ENCODE results near the gene SCYL1. TPM values are rescaled to one million over a fixed set of nuclear protein-coding genes. Genes with fewer than 3 reads are reported as not detected.
"Not testable (repeated sequence)": the region's sequence is repeated elsewhere in the genome, so short reads cannot be mapped to it uniquely, and the experiment has no call there.

SCYL1 gene
- polyA plus RNA-seq, 1 donor from 2014 or later, result 34.0 TPM

DNA sequence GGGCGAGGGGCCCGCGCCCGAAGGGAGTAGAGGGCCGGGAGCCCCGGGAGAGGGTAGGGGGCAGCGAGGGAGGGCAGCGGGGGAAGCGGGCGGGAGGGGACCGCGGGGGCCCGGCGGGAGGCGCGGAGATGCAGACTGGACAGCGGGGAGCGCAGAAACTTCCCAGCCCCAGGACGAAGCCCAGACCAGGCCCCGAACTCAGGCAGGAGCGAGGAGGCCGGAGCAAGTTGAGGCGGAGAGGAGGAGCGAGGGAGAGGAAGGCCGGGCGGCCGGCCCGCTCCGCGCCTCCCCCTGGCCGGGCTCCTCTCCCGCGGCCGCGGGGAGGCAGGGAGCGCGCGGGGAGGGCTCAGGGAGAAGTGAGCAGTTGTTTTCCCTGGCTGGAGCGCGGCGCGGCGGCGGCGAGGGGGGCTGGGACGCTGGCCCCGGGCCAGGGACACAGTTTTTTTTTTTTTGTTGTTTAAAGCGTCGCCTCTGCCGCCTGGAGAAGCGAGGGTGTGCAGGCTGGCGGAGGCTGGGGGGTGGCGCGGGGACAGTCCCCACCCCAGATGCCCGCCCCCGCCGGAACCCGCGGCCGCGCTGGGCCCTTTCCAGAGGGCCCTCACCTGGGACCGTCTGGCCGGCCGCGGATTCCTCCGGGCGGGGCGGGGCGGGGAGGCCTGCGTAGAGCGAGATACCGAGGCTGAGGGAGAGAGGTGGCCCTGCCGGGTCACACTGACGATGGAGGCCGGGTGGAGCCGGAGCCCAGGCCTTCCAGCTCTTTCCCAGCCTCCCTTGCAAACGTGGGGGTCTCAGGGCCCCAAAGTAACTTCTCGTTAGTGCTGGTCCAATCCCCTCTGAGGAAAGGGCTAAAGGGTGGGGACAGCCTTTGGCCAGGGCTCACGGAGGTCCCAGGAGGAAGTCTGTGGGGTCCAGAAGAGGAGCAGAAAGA is 33.4 kb downstream of the SCYL1 start, which contains the start of gene LTBP3:
Gene LTBP3, minus strand, starts transcription at position 358 of the 928 bp plus-strand sequence. CDS start 400 bp downstream, outside the sequence.
- peak within 1 kb of the TSS in 2 of 3 donors; percentile 31 to 96 for H3K27ac Mint-ChIP-seq
- H3K9me3 Mint-ChIP-seq, result no peaks in the 10 kb centered on the region
- peak within 1 kb of the TSS; percentile 76 to 81 (median 79) for H3K4me3 Mint-ChIP-seq

DNA sequence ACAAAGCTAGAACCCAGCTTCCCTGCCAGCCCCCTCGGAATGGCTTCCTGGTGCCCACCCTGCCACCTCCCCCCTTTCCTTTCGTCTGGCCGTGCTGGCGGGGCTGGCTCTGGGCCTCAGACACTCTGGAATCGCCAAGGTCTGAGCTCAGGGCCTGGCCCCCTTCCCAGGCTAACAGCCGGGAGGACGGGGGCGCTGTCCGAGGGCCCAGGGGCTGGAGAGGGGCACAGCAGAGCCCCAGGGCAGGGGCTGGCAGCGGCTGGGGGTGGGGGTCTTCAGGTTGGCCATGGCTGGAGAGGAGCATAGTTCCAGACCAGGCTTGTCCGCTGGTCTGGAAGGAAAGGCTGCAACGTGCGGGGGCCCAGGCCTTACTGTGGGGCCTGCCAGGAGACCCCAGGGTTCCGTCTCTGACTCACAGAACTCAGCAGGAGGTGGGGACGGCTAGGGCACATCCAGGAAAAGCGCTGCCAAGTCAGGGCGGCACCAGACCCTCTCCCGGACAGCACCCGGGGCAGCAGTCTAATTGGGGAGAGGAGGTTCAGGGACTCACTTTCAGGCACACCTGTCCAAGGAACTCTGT is 34.1 kb downstream of the SCYL1 start:
- peak overlapping the region in 3 of 4 donors; percentile 70 to 81 (median 72) for H3K4me3 Mint-ChIP-seq
- no peaks in the 10 kb centered on the region for H3K9me3 Mint-ChIP-seq
- H3K36me3 Mint-ChIP-seq, result no peaks in the 10 kb centered on the region
- H3K27me3 Mint-ChIP-seq, result no peaks in the 10 kb centered on the region
- peaks cover 0 to 17% (median 8%) of the 10 kb centered on the region in 3 donors for H3K4me1 Mint-ChIP-seq
- peak overlapping the region in 1 of 3 donors; percentile 57 for H3K27ac Mint-ChIP-seq

More for the DNA sequence above, 33.4 kb downstream of the SCYL1 start, which contains the start of gene LTBP3:
- H3K4me1 Mint-ChIP-seq, result peaks cover 0 to 17% (median 8%) of the 10 kb centered on the region in 3 donors
- no peaks in the 10 kb centered on the region for H3K27me3 Mint-ChIP-seq
- H3K36me3 Mint-ChIP-seq, result no peaks in the 10 kb centered on the region

DNA sequence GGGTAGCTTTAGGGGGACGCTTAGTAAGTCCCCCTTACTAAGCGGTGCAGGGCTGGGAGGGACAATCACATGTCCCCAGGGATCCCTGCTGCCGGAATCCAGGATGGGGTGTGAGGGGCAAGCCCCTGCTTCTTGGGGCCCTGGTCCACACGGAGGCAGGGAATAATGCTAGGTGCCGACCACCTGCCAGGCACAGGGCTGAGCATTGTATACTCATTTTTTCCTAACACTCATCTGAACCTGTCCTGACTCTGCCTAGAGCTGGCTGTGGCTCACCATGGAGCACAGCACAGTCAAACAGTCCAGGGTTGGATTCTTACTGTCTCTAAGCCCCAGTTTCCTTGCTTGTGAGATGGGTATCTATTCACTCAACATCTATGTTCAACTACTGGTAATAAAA is 34.7 kb downstream of the SCYL1 start:
- Mint-ChIP-seq H3K9me3 (no peaks in the 10 kb centered on the region), H3K36me3 (no peaks in the 10 kb centered on the region), H3K4me3 (peak overlapping the region in 1 of 4 donors; percentile 72), H3K4me1 (peaks cover 0 to 14% (median 7%) of the 10 kb centered on the region in 3 donors), H3K27ac (peak overlapping the region in 1 of 3 donors; percentile 57), H3K27me3 (no peaks in the 10 kb centered on the region)

DNA sequence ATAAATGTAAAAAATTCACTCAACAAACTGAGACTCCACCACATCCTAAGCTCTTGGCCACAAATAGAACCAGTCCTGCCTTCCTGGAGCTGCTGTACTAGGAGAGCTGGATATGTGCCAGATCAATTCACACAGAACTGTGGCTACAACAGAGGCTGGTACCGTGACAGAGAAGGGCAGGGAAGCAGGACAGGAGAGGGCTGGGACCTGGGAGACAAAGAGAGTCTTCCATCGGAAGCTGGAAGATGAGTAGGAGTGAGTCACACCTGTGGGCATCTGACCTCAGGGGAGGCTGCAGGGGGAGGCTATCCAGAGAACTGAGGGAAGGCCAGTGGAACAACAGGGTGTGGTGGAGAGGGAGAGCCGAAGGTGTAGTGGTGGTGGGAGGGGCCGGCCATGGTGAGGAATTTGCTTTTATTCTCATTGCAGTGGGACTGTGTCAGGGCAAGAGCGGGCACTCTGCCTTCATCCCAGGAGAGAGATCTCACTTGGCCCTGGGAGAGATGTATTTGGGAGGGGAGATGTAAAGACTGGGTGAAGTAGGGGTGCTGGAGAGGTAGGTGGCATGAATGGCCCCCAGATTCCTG is 35.2 kb downstream of the SCYL1 start:
- Mint-ChIP-seq H3K27me3 (no peaks in the 10 kb centered on the region), H3K9me3 (no peaks in the 10 kb centered on the region), H3K36me3 (no peaks in the 10 kb centered on the region), H3K27ac (peak overlapping the region in 1 of 3 donors; percentile 57), H3K4me1 (peaks cover 0 to 11% (median 4%) of the 10 kb centered on the region in 3 donors), H3K4me3 (peak overlapping the region in 1 of 4 donors; percentile 55)

GRCh38 chr11:65560555-65561418 is 35.9 kb downstream of the SCYL1 start:
- Mint-ChIP-seq H3K36me3 (no peaks in the 10 kb centered on the region), H3K27ac (peak overlapping the region in 1 of 3 donors; percentile 64), H3K9me3 (no peaks in the 10 kb centered on the region), H3K27me3 (no peaks in the 10 kb centered on the region), H3K4me1 (peaks cover 3 to 17% (median 4%) of the 10 kb centered on the region in 3 donors), H3K4me3 (peak overlapping the region in 2 of 4 donors; percentile 41 to 55)

GRCh38 chr11:65562020-65562419 is 37.1 kb downstream of the SCYL1 start:
- no peaks in the 10 kb centered on the region for H3K27me3 Mint-ChIP-seq
- no peak overlapping the region for H3K4me3 Mint-ChIP-seq
- H3K4me1 Mint-ChIP-seq, result peaks cover 4 to 18% (median 7%) of the 10 kb centered on the region in 3 donors
- no peaks in the 10 kb centered on the region for H3K36me3 Mint-ChIP-seq
- peak overlapping the region in 2 of 3 donors; percentile 59 to 64 for H3K27ac Mint-ChIP-seq
- H3K9me3 Mint-ChIP-seq, result no peaks in the 10 kb centered on the region

- Mint-ChIP-seq H3K4me3 (peak overlapping the region in 1 of 4 donors; percentile 61), H3K27ac (peak overlapping the region in 1 of 3 donors; percentile 39), H3K27me3 (no peaks in the 10 kb centered on the region), H3K36me3 (no peaks in the 10 kb centered on the region), H3K9me3 (no peaks in the 10 kb centered on the region), H3K4me1 (peaks cover 4 to 17% (median 7%) of the 10 kb centered on the region in 3 donors)
Measured at GRCh38 chr11:65562788-65563187, 37.9 kb downstream of the SCYL1 start.

GRCh38 chr11:65563601-65564000 is 38.7 kb downstream of the SCYL1 start:
- Mint-ChIP-seq H3K27me3 (no peaks in the 10 kb centered on the region), H3K4me3 (peak overlapping the region in 1 of 4 donors; percentile 61), H3K4me1 (peaks cover 7 to 22% (median 9%) of the 10 kb centered on the region in 3 donors), H3K9me3 (no peaks in the 10 kb centered on the region), H3K36me3 (no peaks in the 10 kb centered on the region), H3K27ac (peak overlapping the region in 2 of 3 donors; percentile 39 to 74)

DNA sequence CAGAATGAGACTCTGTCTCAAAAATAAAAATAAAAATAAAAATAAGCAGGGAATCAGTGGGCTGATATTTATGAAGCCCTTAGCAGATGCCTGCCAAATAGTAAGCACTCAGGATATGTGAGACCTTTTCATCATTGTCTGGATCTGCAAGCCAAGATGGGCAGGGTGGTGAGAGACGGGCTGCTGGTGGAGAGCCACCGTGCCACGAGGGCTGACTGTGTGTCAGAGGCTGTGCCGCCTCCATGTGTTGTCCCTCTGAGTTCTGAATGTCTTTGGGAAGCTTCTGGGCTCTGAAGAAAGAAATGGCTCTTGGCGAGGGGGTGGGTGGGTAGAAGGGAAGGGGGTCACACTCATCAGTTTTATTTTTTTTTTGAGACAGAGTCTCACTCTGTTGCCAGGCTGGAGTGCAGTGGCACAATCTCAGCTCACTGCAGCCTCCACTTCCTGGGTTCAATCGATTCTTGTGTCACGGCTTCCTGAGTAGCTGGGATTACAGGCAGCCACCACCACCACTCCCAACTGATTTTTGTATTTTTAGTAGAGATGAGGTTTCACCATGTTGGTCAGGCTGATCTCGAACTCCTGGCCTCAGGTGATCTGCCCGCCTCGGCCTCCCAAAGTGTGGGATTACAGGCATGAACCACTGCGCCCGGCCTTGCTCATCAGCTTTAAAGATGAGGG is 40.1 kb downstream of the SCYL1 start:
- H3K27me3 Mint-ChIP-seq, H3K9me3 Mint-ChIP-seq, H3K36me3 Mint-ChIP-seq: not testable (repeated sequence)
- H3K27ac Mint-ChIP-seq, result peak overlapping the region; percentile 58 to 84 (median 81)
- H3K4me1 Mint-ChIP-seq, result peaks cover 18 to 27% (median 21%) of the 10 kb centered on the region in 3 donors
- H3K4me3 Mint-ChIP-seq, result peak overlapping the region in 1 of 4 donors; percentile 73

- H3K4me3 Mint-ChIP-seq, result peak overlapping the region in 3 of 4 donors; percentile 34 to 68 (median 45)
- H3K9me3 Mint-ChIP-seq, result no peaks in the 10 kb centered on the region
- peaks cover 20 to 29% (median 26%) of the 10 kb centered on the region in 3 donors for H3K4me1 Mint-ChIP-seq
- peak overlapping the region; percentile 74 to 84 (median 81) for H3K27ac Mint-ChIP-seq
- H3K27me3 Mint-ChIP-seq, result no peaks in the 10 kb centered on the region
- no peaks in the 10 kb centered on the region for H3K36me3 Mint-ChIP-seq
Measured at GRCh38 chr11:65565624-65566453, 41.0 kb downstream of the SCYL1 start.

DNA sequence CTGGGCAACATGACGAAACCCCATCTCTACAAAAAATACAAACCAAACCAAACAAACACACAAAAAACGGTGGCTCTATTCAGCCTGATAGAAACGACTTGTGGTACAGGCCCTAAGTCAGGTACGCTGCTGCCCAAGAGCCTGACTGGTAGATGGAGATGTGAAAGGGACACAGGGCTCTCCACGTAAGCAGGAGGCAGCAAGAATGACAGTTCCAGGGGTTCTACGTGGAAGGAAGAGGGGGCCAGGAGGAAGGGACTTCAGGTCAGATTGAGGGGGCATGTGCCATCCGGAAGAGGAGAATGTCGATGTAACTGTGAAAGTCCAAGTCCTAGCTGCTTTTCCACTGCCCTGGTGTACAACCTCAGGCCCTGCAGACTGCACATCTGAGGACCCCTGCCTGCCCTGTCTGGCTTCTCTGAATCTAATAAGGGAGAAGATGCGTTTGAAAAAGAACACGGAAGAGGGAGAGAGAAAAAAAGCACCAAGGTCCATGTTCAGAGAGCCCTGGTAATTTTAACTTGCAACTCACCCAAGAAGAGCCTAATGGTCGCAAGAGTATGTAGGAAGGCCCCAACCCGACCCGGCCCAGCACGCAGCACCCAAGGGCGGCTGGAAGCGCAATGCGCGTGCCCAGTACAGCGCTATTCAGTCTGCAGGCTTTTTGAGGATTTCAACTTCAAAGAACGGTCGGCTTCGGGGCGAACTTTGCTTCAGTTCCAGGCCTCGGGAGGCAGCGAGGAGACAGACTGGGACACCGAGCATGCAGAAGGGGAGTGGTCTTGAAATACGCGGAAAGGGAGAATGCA is 44.5 kb downstream of the SCYL1 start:
- peak overlapping the region; percentile 99 to 100 (median 99) for H3K27ac Mint-ChIP-seq
- no peaks in the 10 kb centered on the region for H3K9me3 Mint-ChIP-seq
- peak overlapping the region; percentile 97 to 100 (median 99) for H3K4me3 Mint-ChIP-seq
- peaks cover 2% of the 10 kb centered on the region for H3K27me3 Mint-ChIP-seq
- peaks cover 26 to 41% (median 41%) of the 10 kb centered on the region in 3 donors for H3K4me1 Mint-ChIP-seq
- H3K36me3 Mint-ChIP-seq, result no peaks in the 10 kb centered on the region

Data from IgD-negative memory B cell (primary cell).